HepG2 (cell line): ENCODE data around the gene SLCO3A1.

ENCODE experiments used
- FOXM1 ChIP-seq: sonication (generic); formaldehyde crosslinking; IDR thresholded peaks from 2 replicates; pipeline ENCODE4 v1.5.0; 2020; ENCODE audit warnings: missing genetic modification reagents
- MYPOP ChIP-seq: sonication (generic); formaldehyde crosslinking; IDR thresholded peaks from 2 replicates; pipeline ENCODE4 v1.8.1; 2023; ENCODE audit warnings: mild to moderate bottlenecking, moderate library complexity, missing genetic modification reagents
- NR3C1 ChIP-seq: sonication (generic); formaldehyde crosslinking; IDR thresholded peaks from 2 replicates; pipeline ENCODE4 v1.4.0; 2020; ENCODE audit warnings: missing genetic modification reagents
- POLR2A ChIP-seq, 2 experiments: IDR thresholded peaks; 2 replicates each; pipeline ENCODE4 v1.6.1; 2011; ENCODE audit warnings: low read depth in 2 of 2, low read length in 2 of 2, mild to moderate bottlenecking in 1 of 2, moderate library complexity in 1 of 2; ENCODE audit not compliant: insufficient read depth in 1 of 2
- POLR2AphosphoS5 ChIP-seq: IDR thresholded peaks from 2 replicates; pipeline ENCODE4 v1.6.1; 2012; ENCODE audit warnings: low read depth, low read length
- PRDM4 ChIP-seq: sonication (generic); formaldehyde crosslinking; IDR thresholded peaks from 2 replicates; pipeline ENCODE4 v1.9.0; 2021; ENCODE audit warnings: missing genetic modification reagents, borderline replicate concordance
- TAF1 ChIP-seq: sonication (generic); formaldehyde crosslinking; IDR thresholded peaks from 2 replicates; pipeline ENCODE4 v1.4.0; 2020; ENCODE audit warnings: missing genetic modification reagents
- ZBTB43 ChIP-seq: sonication (generic); formaldehyde crosslinking; conservative IDR thresholded peaks from 2 replicates; pipeline ENCODE4 v1.4.0; 2020; ENCODE audit warnings: missing genetic modification reagents

GRCh38 chr15:92100301-92100700, 246.8 kb downstream of the SLCO3A1 start:
- no peak for TF ChIP-seq ZBTB43 (CRISPR knock-in tag)
- no peak for TF ChIP-seq POLR2A (IDR thresholded peaks at IDR 0.05; ENCODE audit: insufficient read depth in 1 of 2, low read depth in 2 of 2, low read length in 2 of 2)
- no peak for TF ChIP-seq NR3C1
- TF ChIP-seq PRDM4 (CRISPR knock-in tag): no peak
- TF ChIP-seq POLR2AphosphoS5: no peak
- TF ChIP-seq FOXM1 (CRISPR knock-in tag): no peak
- TF ChIP-seq MYPOP (CRISPR knock-in tag): no peak
- no peak for TF ChIP-seq TAF1
